Effector memory CD8-positive, alpha-beta T cell (primary cell): Measurements from ENCODE around the gene MAP2K3.
"Not testable (repeated sequence)": the region's sequence is repeated elsewhere in the genome, so short reads cannot be mapped to it uniquely, and the experiment has no call there.

Experiments
- ATAC-seq: fragments of 150-1000 bp; cut with Tn5 transposase; replicated peaks from 2 replicates; pipeline ENCODE4 v1.10.0; 2021; ENCODE audit warnings: mild to moderate bottlenecking, moderate library complexity
- DNase-seq, 3 experiments: peaks; one replicate each; pipeline ENCODE4 v3.0.0; 2021
- H3K27ac Mint-ChIP-seq, 2 donors: one replicate each; pipeline ENCODE4 v1.8.0; 2022; ENCODE audit warnings: mild to moderate bottlenecking in 2 of 2, mixed read lengths in 2 of 2, moderate library complexity in 2 of 2
- H3K27me3 Mint-ChIP-seq, 2 donors: one replicate each; pipeline ENCODE4 v1.8.0; 2022; ENCODE audit warnings: mixed read lengths in 2 of 2
- H3K36me3 Mint-ChIP-seq: one replicate; pipeline ENCODE4 v1.8.0; 2022; ENCODE audit warnings: mild to moderate bottlenecking, moderate library complexity, mixed read lengths; ENCODE audit not compliant: insufficient read depth
- H3K4me1 Mint-ChIP-seq, 2 donors: one replicate each; pipeline ENCODE4 v1.8.0; 2022; ENCODE audit warnings: low read depth in 2 of 2, mixed read lengths in 2 of 2
- H3K4me3 Mint-ChIP-seq, 2 donors: one replicate each; pipeline ENCODE4 v1.8.0; 2022; ENCODE audit warnings: mild to moderate bottlenecking in 2 of 2, mixed read lengths in 2 of 2, moderate library complexity in 2 of 2
- H3K9me3 Mint-ChIP-seq, 2 donors: one replicate each; pipeline ENCODE4 v1.8.0; 2022; ENCODE audit warnings: mixed read lengths in 2 of 2

The MAP2K3 gene

GRCh38 chr17:21340407-21340806 is 55.9 kb downstream of the MAP2K3 start:
- ATAC-seq, H3K27me3 Mint-ChIP-seq: not testable (repeated sequence)

GRCh38 chr17:21341279-21341678 is 56.8 kb downstream of the MAP2K3 start:
- not testable (repeated sequence) for H3K27ac Mint-ChIP-seq, H3K27me3 Mint-ChIP-seq, H3K9me3 Mint-ChIP-seq, DNase-seq, ATAC-seq, H3K4me3 Mint-ChIP-seq, H3K36me3 Mint-ChIP-seq, H3K4me1 Mint-ChIP-seq

More at GRCh38 chr17:21340407-21340806, 55.9 kb downstream of the MAP2K3 start:
- not testable (repeated sequence) for H3K9me3 Mint-ChIP-seq, H3K4me3 Mint-ChIP-seq, H3K27ac Mint-ChIP-seq, DNase-seq, H3K36me3 Mint-ChIP-seq, H3K4me1 Mint-ChIP-seq

GRCh38 chr17:21341925-21342540 is 57.5 kb downstream of the MAP2K3 start:
- not testable (repeated sequence) for H3K36me3 Mint-ChIP-seq, H3K4me1 Mint-ChIP-seq, H3K27ac Mint-ChIP-seq, H3K4me3 Mint-ChIP-seq, H3K27me3 Mint-ChIP-seq, ATAC-seq, H3K9me3 Mint-ChIP-seq, DNase-seq

- not testable (repeated sequence) for ATAC-seq, H3K9me3 Mint-ChIP-seq, H3K4me1 Mint-ChIP-seq, H3K36me3 Mint-ChIP-seq, H3K27ac Mint-ChIP-seq, DNase-seq, H3K27me3 Mint-ChIP-seq, H3K4me3 Mint-ChIP-seq
Observed at GRCh38 chr17:21343061-21343949, 58.8 kb downstream of the MAP2K3 start.

GRCh38 chr17:21344801-21345200 is 60.3 kb downstream of the MAP2K3 start:
- H3K4me3 Mint-ChIP-seq, H3K9me3 Mint-ChIP-seq, DNase-seq, H3K36me3 Mint-ChIP-seq, H3K27me3 Mint-ChIP-seq, H3K27ac Mint-ChIP-seq, ATAC-seq, H3K4me1 Mint-ChIP-seq: not testable (repeated sequence)

GRCh38 chr17:21345236-21345635 is 60.7 kb downstream of the MAP2K3 start:
- DNase-seq (no peak), ATAC-seq (no peak)
- no peaks in the 10 kb centered on the region for H3K9me3 Mint-ChIP-seq
- H3K27me3 Mint-ChIP-seq, result no peaks in the 10 kb centered on the region
- no peak overlapping the region for H3K27ac Mint-ChIP-seq
- H3K4me1 Mint-ChIP-seq, result peaks cover 0 to 2% of the 10 kb centered on the region in 2 donors
- no peak overlapping the region for H3K4me3 Mint-ChIP-seq
- H3K36me3 Mint-ChIP-seq, result no peaks in the 10 kb centered on the region

GRCh38 chr17:21346107-21346506 is 61.6 kb downstream of the MAP2K3 start:
- H3K27ac Mint-ChIP-seq, DNase-seq, H3K36me3 Mint-ChIP-seq, ATAC-seq, H3K4me3 Mint-ChIP-seq, H3K9me3 Mint-ChIP-seq, H3K4me1 Mint-ChIP-seq, H3K27me3 Mint-ChIP-seq: not testable (repeated sequence)

- ATAC-seq, H3K9me3 Mint-ChIP-seq, H3K4me1 Mint-ChIP-seq, H3K36me3 Mint-ChIP-seq, DNase-seq, H3K27me3 Mint-ChIP-seq, H3K27ac Mint-ChIP-seq, H3K4me3 Mint-ChIP-seq: not testable (repeated sequence)
Observed at GRCh38 chr17:21346651-21347250, 62.2 kb downstream of the MAP2K3 start.

- not testable (repeated sequence) for H3K4me1 Mint-ChIP-seq, H3K36me3 Mint-ChIP-seq, H3K4me3 Mint-ChIP-seq, DNase-seq, H3K9me3 Mint-ChIP-seq, H3K27me3 Mint-ChIP-seq, H3K27ac Mint-ChIP-seq
- peak; percentile 17 for ATAC-seq
Observed at GRCh38 chr17:21347660-21348059, 63.1 kb downstream of the MAP2K3 start.

- H3K27ac Mint-ChIP-seq, result peak overlapping the region in 1 of 2 donors; percentile 38
- H3K36me3 Mint-ChIP-seq, H3K27me3 Mint-ChIP-seq, H3K9me3 Mint-ChIP-seq, H3K4me1 Mint-ChIP-seq, H3K4me3 Mint-ChIP-seq, DNase-seq: not testable (repeated sequence)
- peak; percentile 66 for ATAC-seq
Observed at GRCh38 chr17:21348081-21348925, 63.8 kb downstream of the MAP2K3 start.

GRCh38 chr17:21348926-21349261 is 64.4 kb downstream of the MAP2K3 start:
- H3K4me1 Mint-ChIP-seq, DNase-seq, H3K4me3 Mint-ChIP-seq, H3K9me3 Mint-ChIP-seq, H3K27ac Mint-ChIP-seq, H3K27me3 Mint-ChIP-seq, ATAC-seq, H3K36me3 Mint-ChIP-seq: not testable (repeated sequence)

- not testable (repeated sequence) for H3K4me3 Mint-ChIP-seq, H3K9me3 Mint-ChIP-seq, H3K4me1 Mint-ChIP-seq, H3K27me3 Mint-ChIP-seq, DNase-seq, ATAC-seq, H3K27ac Mint-ChIP-seq, H3K36me3 Mint-ChIP-seq
Observed at GRCh38 chr17:21349358-21350050, 65.0 kb downstream of the MAP2K3 start.

- not testable (repeated sequence) for H3K4me3 Mint-ChIP-seq, H3K4me1 Mint-ChIP-seq, DNase-seq, H3K36me3 Mint-ChIP-seq, H3K9me3 Mint-ChIP-seq, H3K27ac Mint-ChIP-seq, H3K27me3 Mint-ChIP-seq, ATAC-seq
Observed at GRCh38 chr17:21350495-21350894, 66.0 kb downstream of the MAP2K3 start.
